Mesothelial cell of epicardium (in vitro differentiated cells): ENCODE data around the gene MS4A15. TPM values are rescaled to one million over a fixed set of nuclear protein-coding genes. Genes with fewer than 3 reads are reported as not detected.
"Not testable (repeated sequence)": the region's sequence is repeated elsewhere in the genome, so short reads cannot be mapped to it uniquely, and the experiment has no call there.

Experiments
- DNase-seq, 2 experiments: peaks; one replicate each; pipeline ENCODE4 v3.0.0; 2021; ENCODE audit warnings: low spot score in 2 of 2; ENCODE audit not compliant: unreplicated experiment in 2 of 2
- H3K27ac Mint-ChIP-seq: 2 replicates; pipeline ENCODE4 v1.8.0; 2021; ENCODE audit warnings: mixed read lengths
- H3K27me3 Mint-ChIP-seq: 2 replicates; pipeline ENCODE4 v1.8.0; 2021; ENCODE audit warnings: low read depth, mixed read lengths
- H3K36me3 Mint-ChIP-seq: 2 replicates; pipeline ENCODE4 v1.8.0; 2021; ENCODE audit warnings: mixed read lengths
- H3K4me1 Mint-ChIP-seq: 2 replicates; pipeline ENCODE4 v1.8.0; 2021; ENCODE audit warnings: mixed read lengths
- H3K4me3 Mint-ChIP-seq: 2 replicates; pipeline ENCODE4 v1.8.0; 2021; ENCODE audit warnings: mild to moderate bottlenecking, moderate library complexity, mixed read lengths
- H3K9me3 Mint-ChIP-seq: 2 replicates; pipeline ENCODE4 v1.8.0; 2021; ENCODE audit warnings: mixed read lengths
- CTCF ChIP-seq: fragments of 200-600 bp; sonication (generic); IDR thresholded peaks from one replicate; pipeline ENCODE4 v1.5.0; 2021; ENCODE audit warnings: antibody characterized with exemption; ENCODE audit not compliant: unreplicated experiment
- total RNA-seq: library from RNA; stranded (reverse); gene quantifications from 3 replicates; pipeline ENCODE4 v1.2.1, GENCODE V29; 2021

MS4A15 gene
- total RNA-seq, 1 donor from 2014 or later = 0.13 TPM

GRCh38 chr11:60821827-60822599 lies 65.3 kb downstream of the MS4A15 start:
- no peak for TF ChIP-seq CTCF
- Mint-ChIP-seq H3K27me3 (no peaks in the 10 kb centered on the region), H3K4me1 (no peaks in the 10 kb centered on the region), H3K4me3 (no peak overlapping the region), H3K9me3 (peaks cover 2% of the 10 kb centered on the region), H3K36me3 (no peaks in the 10 kb centered on the region), H3K27ac (no peak overlapping the region)
- DNase-seq = no peak

- not testable (repeated sequence) for H3K4me3 Mint-ChIP-seq, DNase-seq, H3K27me3 Mint-ChIP-seq, H3K36me3 Mint-ChIP-seq, H3K9me3 Mint-ChIP-seq, H3K4me1 Mint-ChIP-seq, H3K27ac Mint-ChIP-seq
These were observed 67.2 kb downstream of the MS4A15 start for GRCh38 chr11:60823745-60824306.

GRCh38 chr11:60825118-60825517 lies 68.5 kb downstream of the MS4A15 start:
- Mint-ChIP-seq H3K9me3 (no peaks in the 10 kb centered on the region), H3K4me3 (no peak overlapping the region), H3K36me3 (no peaks in the 10 kb centered on the region), H3K4me1 (no peaks in the 10 kb centered on the region), H3K27me3 (peaks cover 1% of the 10 kb centered on the region), H3K27ac (no peak overlapping the region)
- DNase-seq = no peak
- TF ChIP-seq CTCF = no peak

- TF ChIP-seq CTCF = no peak
- Mint-ChIP-seq H3K27me3 (peaks cover 1% of the 10 kb centered on the region), H3K27ac (no peak overlapping the region), H3K36me3 (no peaks in the 10 kb centered on the region), H3K4me1 (no peaks in the 10 kb centered on the region), H3K4me3 (no peak overlapping the region), H3K9me3 (no peaks in the 10 kb centered on the region)
- DNase-seq = no peak
These were observed 69.1 kb downstream of the MS4A15 start for GRCh38 chr11:60825790-60826189.

Other genes with a start within 250 kb of the MS4A15 start
- gene MS4A13, start 241.5 kb upstream of the MS4A15 start, total RNA-seq = not detected in 3 replicates
- gene MS4A8, start 57.3 kb upstream of the MS4A15 start, total RNA-seq = not detected in 3 replicates
- gene MS4A18, start 32.1 kb upstream of the MS4A15 start, total RNA-seq = not detected in 3 replicates
- gene MS4A10, start 28.5 kb downstream of the MS4A15 start, total RNA-seq = not detected in 3 replicates
- 22.5 to 23.2 TPM (median 22.6 TPM) in 3 replicates for gene CCDC86, start 85.2 kb downstream of the MS4A15 start, total RNA-seq
- 0.60 to 0.75 TPM (median 0.71 TPM) in 3 replicates for gene PTGDR2, start 99.1 kb downstream of the MS4A15 start, total RNA-seq
- gene ZP1, start 110.7 kb downstream of the MS4A15 start, total RNA-seq = 0.16 to 0.31 TPM in 2 of 3 replicates, not detected in the other
- gene PRPF19, start 149.7 kb downstream of the MS4A15 start, total RNA-seq = 96.3 to 100 TPM (median 97.6 TPM) in 3 replicates
- 52.5 to 56.8 TPM (median 55.2 TPM) in 3 replicates for gene TMEM109, start 157.3 kb downstream of the MS4A15 start, total RNA-seq
- gene TMEM132A, start 167.6 kb downstream of the MS4A15 start, total RNA-seq = 182 to 197 TPM (median 193 TPM) in 3 replicates
- gene SLC15A3, start 195.3 kb downstream of the MS4A15 start, total RNA-seq = 5.0 to 7.4 TPM (median 5.2 TPM) in 3 replicates
- 0.27 to 0.31 TPM in 2 of 3 replicates, not detected in the other for gene CD6, start 214.8 kb downstream of the MS4A15 start, total RNA-seq